CD4-positive, CD25-positive, alpha-beta regulatory T cell (primary cell): ENCODE data around the gene CDC42EP3. TPM values are rescaled to one million over a fixed set of nuclear protein-coding genes. Genes with fewer than 3 reads are reported as not detected.

Experiments used
- ATAC-seq, 2 donors: fragments of 150-1000 bp; cut with Tn5 transposase; one replicate each; pipeline ENCODE4 v1.10.0; 2021; ENCODE audit warnings: low read depth in 2 of 2, moderate number of reproducible peaks in 2 of 2, moderate library complexity in 1 of 2
- DNase-seq, 3 donors: peaks; one replicate each; pipeline versions ENCODE4 v3.0.0 to v3.0.0-alpha.2; 2012 to 2022; ENCODE audit warnings: mixed read lengths in 1 of 3
- H3K27ac ChIP-seq: one replicate; pipeline ENCODE4 v1.7.0; 2013; ENCODE audit warnings: mild to moderate bottlenecking, low read length; ENCODE audit not compliant: insufficient read depth, poor library complexity, severe bottlenecking
- H3K27me3 ChIP-seq: one replicate; pipeline ENCODE4 v1.7.0; 2013; ENCODE audit warnings: low read length; ENCODE audit not compliant: control insufficient read depth, insufficient read depth
- H3K36me3 ChIP-seq: one replicate; pipeline ENCODE4 v1.7.0; 2013; ENCODE audit warnings: mild to moderate bottlenecking, low read length, moderate library complexity; ENCODE audit not compliant: control insufficient read depth, insufficient read depth
- H3K4me1 ChIP-seq: 2 replicates; pipeline ENCODE4 v1.7.0; 2013; ENCODE audit warnings: mild to moderate bottlenecking, low read length; ENCODE audit not compliant: insufficient read depth, control insufficient read depth, poor library complexity, severe bottlenecking
- H3K4me3 ChIP-seq: one replicate; pipeline ENCODE4 v1.7.0; 2013; ENCODE audit warnings: low read depth, mild to moderate bottlenecking, low read length, moderate library complexity
- H3K9me3 ChIP-seq, 2 experiments: 1 replicate in 1 of 2; 2 replicates in 1 of 2; pipeline ENCODE4 v1.7.0; 2013; ENCODE audit warnings: low read length in 2 of 2, mild to moderate bottlenecking in 1 of 2, moderate library complexity in 1 of 2; ENCODE audit not compliant: control insufficient read depth in 2 of 2
- H3K27ac Mint-ChIP-seq, 3 donors: one replicate each; pipeline ENCODE4 v1.8.0; 2020 to 2022; ENCODE audit warnings: mild to moderate bottlenecking in 3 of 3, mixed read lengths in 3 of 3, moderate library complexity in 2 of 3
- H3K27me3 Mint-ChIP-seq: one replicate; pipeline ENCODE4 v1.8.0; 2022; ENCODE audit warnings: mild to moderate bottlenecking, mixed read lengths
- H3K36me3 Mint-ChIP-seq: one replicate; pipeline ENCODE4 v1.8.0; 2020; ENCODE audit warnings: mixed read lengths
- H3K4me1 Mint-ChIP-seq, 4 donors: one replicate each; pipeline ENCODE4 v1.8.0; 2020 to 2022; ENCODE audit warnings: mixed read lengths in 4 of 4, mild to moderate bottlenecking in 1 of 4
- H3K4me3 Mint-ChIP-seq, 4 donors: one replicate each; pipeline ENCODE4 v1.8.0; 2020 to 2022; ENCODE audit warnings: mild to moderate bottlenecking in 4 of 4, mixed read lengths in 4 of 4, moderate library complexity in 3 of 4
- H3K9me3 Mint-ChIP-seq, 7 donors: one replicate each; pipeline ENCODE4 v1.8.0; 2020 to 2022; ENCODE audit warnings: mixed read lengths in 7 of 7, mild to moderate bottlenecking in 3 of 7, moderate library complexity in 2 of 7
- polyA plus RNA-seq, 4 donors: library from polyadenylated mRNA; unstranded; fragments of 300-500 nt; fragmentation: Illumina TruSeq; gene quantifications; one replicate each; pipeline ENCODE4 v1.2.3, GENCODE V29; 2021
- total RNA-seq: library from RNA; stranded (reverse); gene quantifications from one replicate; pipeline ENCODE4 v1.2.3, GENCODE V29; 2022

The CDC42EP3 gene
- total and polyA plus RNA-seq, 5 donors from 2014 or later, result 36.4 to 81.4 (median 64.3) TPM

DNA sequence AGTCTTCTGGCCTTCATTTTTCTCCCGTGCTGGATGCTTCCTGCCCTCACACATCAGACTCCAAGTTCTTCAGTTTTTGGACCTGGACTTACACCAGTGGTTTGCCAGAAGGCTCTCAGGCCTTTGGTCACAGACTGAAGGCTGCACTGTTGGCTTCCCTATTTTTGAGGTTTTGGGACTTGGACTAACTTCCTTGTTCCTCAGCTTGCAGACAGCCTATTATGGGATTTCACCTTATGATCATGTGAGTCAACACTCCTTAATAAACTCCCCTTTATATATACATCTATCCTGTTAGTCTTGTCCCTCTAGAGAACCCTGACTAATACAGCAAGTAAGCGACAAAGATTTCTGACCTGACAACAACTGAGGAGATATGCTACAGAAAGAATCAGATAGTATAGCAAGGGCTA is 7.2 kb downstream of the CDC42EP3 start:
- Histone ChIP-seq H3K4me3 (no peak overlapping the region), H3K27me3 (no peaks in the 10 kb centered on the region), H3K27ac (no peak overlapping the region), H3K36me3 (peaks cover 27% of the 10 kb centered on the region), H3K9me3 (no peaks in the 10 kb centered on the region), H3K4me1 (peaks cover 67% of the 10 kb centered on the region)
- peaks cover 53 to 99% (median 73%) of the 10 kb centered on the region in 4 donors for H3K4me1 Mint-ChIP-seq
- H3K27me3 Mint-ChIP-seq, result no peaks in the 10 kb centered on the region
- H3K36me3 Mint-ChIP-seq, result peaks cover 26% of the 10 kb centered on the region
- no peaks in the 10 kb centered on the region for H3K9me3 Mint-ChIP-seq
- peak overlapping the region in 2 of 4 donors; percentile 13 to 16 for H3K4me3 Mint-ChIP-seq
- ATAC-seq (no peak), DNase-seq (no peak)
- peak overlapping the region; percentile 7 to 62 (median 52) for H3K27ac Mint-ChIP-seq

DNA sequence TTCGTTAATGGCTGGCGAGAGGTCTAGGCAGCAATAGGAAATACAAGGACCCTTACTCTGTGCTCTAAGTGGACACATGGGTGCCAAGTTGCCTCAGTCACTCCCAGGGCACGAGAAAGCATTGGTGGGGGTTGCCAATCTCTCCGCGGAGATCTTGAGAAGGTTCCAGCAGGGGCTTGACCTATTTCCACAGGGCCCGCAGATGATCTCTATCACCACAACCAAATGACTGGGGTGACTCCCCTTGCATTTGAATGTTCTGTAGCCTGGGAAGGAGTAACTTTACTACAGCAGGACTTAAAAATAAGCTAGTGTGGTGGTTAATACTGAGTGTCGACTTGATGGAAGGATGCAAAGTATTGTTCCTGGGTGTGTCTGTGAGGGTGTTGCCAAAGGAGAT is 8.1 kb downstream of the CDC42EP3 start:
- no peaks in the 10 kb centered on the region for H3K9me3 Mint-ChIP-seq
- Histone ChIP-seq H3K36me3 (peaks cover 27% of the 10 kb centered on the region), H3K27me3 (no peaks in the 10 kb centered on the region), H3K27ac (no peak overlapping the region), H3K9me3 (no peaks in the 10 kb centered on the region), H3K4me1 (peaks cover 66% of the 10 kb centered on the region), H3K4me3 (no peak overlapping the region)
- peaks cover 53 to 99% (median 74%) of the 10 kb centered on the region in 4 donors for H3K4me1 Mint-ChIP-seq
- peak overlapping the region in 1 of 4 donors; percentile 31 for H3K4me3 Mint-ChIP-seq
- H3K36me3 Mint-ChIP-seq, result peaks cover 26% of the 10 kb centered on the region
- no peaks in the 10 kb centered on the region for H3K27me3 Mint-ChIP-seq
- DNase-seq (no peak), ATAC-seq (no peak)
- H3K27ac Mint-ChIP-seq, result peak overlapping the region in 2 of 3 donors; percentile 58 to 82

DNA sequence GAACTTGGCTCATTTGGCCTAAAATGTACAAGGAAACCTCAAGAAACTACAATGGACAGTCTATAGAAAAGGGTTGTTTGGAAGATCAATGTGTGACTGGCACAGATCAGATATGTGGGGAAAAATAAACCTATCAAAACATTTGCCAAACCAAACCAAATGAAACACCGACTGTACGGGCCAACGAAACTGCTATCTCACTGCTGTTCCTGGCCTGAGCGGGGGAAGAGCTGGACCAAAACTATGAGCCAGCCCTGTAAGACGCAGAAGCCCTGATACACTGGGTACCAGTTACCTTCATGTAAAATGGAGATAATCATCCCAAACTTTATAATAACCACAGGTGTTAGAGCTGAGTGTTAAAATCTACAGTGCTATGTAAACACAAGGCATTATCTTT is 11.7 kb downstream of the CDC42EP3 start:
- Mint-ChIP-seq H3K27ac (peak overlapping the region; percentile 34 to 93 (median 66)), H3K36me3 (peaks cover 29% of the 10 kb centered on the region), H3K4me3 (peak overlapping the region in 1 of 4 donors; percentile 53), H3K4me1 (peaks cover 43 to 99% (median 77%) of the 10 kb centered on the region in 4 donors), H3K27me3 (no peaks in the 10 kb centered on the region), H3K9me3 (no peaks in the 10 kb centered on the region)
- Histone ChIP-seq H3K36me3 (peaks cover 28% of the 10 kb centered on the region), H3K27me3 (no peaks in the 10 kb centered on the region), H3K27ac (peak overlapping the region; percentile 52), H3K9me3 (no peaks in the 10 kb centered on the region), H3K4me3 (no peak overlapping the region), H3K4me1 (peaks cover 66% of the 10 kb centered on the region)
- DNase-seq (no peak), ATAC-seq (no peak)

DNA sequence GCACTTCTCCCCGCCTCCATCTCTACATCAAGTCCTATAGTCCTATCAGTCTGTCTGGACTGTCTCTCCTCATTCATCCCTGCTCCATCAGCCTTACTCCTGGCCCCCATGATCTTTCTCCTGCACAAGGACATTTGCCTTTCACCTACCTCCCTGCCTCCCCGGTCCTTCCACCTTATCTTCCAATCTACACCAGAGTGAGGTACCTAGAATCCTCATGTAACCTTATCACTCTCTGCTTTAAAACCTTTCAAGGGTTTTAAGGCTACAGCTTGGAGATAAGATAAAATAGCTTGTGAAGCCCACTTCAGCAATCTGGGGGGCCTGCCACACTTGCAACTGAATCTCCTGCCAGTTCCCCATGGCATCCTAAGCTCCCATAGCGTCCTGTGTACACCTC is 12.8 kb downstream of the CDC42EP3 start:
- Histone ChIP-seq H3K4me3 (no peak overlapping the region), H3K27me3 (no peaks in the 10 kb centered on the region), H3K36me3 (peaks cover 28% of the 10 kb centered on the region), H3K9me3 (no peaks in the 10 kb centered on the region), H3K4me1 (peaks cover 76% of the 10 kb centered on the region), H3K27ac (peak overlapping the region; percentile 76)
- peak overlapping the region in 2 of 4 donors; percentile 18 to 53 for H3K4me3 Mint-ChIP-seq
- H3K36me3 Mint-ChIP-seq, result peaks cover 21% of the 10 kb centered on the region
- ATAC-seq (no peak), DNase-seq (no peak)
- H3K9me3 Mint-ChIP-seq, result no peaks in the 10 kb centered on the region
- no peaks in the 10 kb centered on the region for H3K27me3 Mint-ChIP-seq
- H3K27ac Mint-ChIP-seq, result peak overlapping the region; percentile 34 to 93 (median 66)
- peaks cover 51 to 99% (median 79%) of the 10 kb centered on the region in 4 donors for H3K4me1 Mint-ChIP-seq

DNA sequence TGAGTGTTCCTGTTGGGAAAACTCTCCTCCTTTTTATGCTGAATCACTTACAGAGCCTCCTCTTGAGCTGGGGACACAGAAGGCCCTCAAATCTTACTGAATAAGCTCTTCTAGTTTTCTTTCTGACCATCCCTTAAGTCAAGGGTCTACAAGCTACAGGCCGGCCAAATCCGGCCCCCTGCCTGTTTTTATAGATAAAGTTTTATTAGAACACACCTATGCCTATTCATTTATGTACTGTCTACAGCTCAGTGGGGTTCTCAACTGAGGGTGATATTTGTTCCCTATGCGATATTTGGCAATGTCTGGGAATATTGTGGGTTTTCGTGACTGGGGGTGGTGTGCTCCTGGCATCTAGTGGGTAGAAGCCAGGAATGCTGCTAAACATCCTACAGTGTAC is 14.0 kb downstream of the CDC42EP3 start:
- Mint-ChIP-seq H3K4me3 (peak overlapping the region in 3 of 4 donors; percentile 4 to 60 (median 44)), H3K27ac (peak overlapping the region; percentile 80 to 96 (median 92)), H3K27me3 (no peaks in the 10 kb centered on the region), H3K9me3 (no peaks in the 10 kb centered on the region), H3K36me3 (peaks cover 18% of the 10 kb centered on the region), H3K4me1 (peaks cover 60 to 99% (median 83%) of the 10 kb centered on the region in 4 donors)
- Histone ChIP-seq H3K36me3 (peaks cover 21% of the 10 kb centered on the region), H3K4me3 (peak overlapping the region; percentile 48), H3K4me1 (peaks cover 86% of the 10 kb centered on the region), H3K27ac (peak overlapping the region; percentile 76), H3K27me3 (no peaks in the 10 kb centered on the region), H3K9me3 (no peaks in the 10 kb centered on the region)
- DNase-seq (no peak), ATAC-seq (no peak)

DNA sequence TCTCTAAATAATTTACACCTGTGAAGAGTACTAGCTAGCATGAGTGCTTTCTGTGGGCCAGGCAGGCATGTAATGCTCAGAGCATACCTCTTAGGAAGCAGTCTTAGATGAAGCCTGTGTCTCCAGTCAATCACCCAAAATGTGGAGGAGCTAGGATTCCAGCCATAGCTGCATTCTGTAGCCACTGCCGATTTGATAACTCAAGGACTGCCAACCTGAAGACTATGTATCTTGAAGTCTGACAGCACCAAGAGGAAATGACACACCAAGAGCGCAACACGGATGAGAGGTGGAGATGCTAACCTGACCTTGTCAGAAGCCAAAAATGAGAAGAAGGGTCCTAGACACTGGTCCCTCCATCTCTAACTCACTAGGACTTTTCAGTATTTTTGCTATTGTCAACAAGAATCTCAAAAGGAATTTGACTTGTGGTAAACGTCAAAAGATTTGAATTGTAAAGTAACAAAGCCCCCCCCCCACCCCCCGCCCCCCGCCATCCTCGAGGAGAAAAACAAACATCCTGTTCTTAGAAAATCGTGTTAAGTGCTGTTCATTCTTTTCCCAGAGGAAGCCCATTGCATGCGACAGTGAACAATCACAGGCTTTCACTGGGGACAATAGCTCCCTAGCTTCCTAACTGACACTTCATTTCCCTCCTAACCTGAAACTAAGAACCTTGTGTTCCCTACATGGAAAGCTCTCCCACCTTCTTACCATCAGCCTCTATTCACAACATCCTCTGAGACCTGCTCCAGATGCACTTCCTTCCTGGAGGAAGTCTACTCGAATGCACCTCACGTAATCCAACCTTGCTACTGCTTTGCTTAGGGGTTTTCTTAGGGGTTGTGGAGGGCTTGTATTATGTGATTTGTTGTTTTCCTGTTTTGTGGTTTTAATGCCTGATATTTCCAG is 14.7 kb downstream of the CDC42EP3 start:
- Histone ChIP-seq H3K36me3 (peaks cover 17% of the 10 kb centered on the region), H3K4me3 (peak overlapping the region; percentile 48), H3K27me3 (no peaks in the 10 kb centered on the region), H3K27ac (peak overlapping the region; percentile 76), H3K4me1 (peaks cover 91% of the 10 kb centered on the region), H3K9me3 (no peaks in the 10 kb centered on the region)
- H3K36me3 Mint-ChIP-seq, result peaks cover 16% of the 10 kb centered on the region
- peak overlapping the region; percentile 58 to 79 (median 68) for H3K4me3 Mint-ChIP-seq
- H3K9me3 Mint-ChIP-seq, result no peaks in the 10 kb centered on the region
- no peaks in the 10 kb centered on the region for H3K27me3 Mint-ChIP-seq
- peak overlapping the region; percentile 80 to 96 (median 94) for H3K27ac Mint-ChIP-seq
- DNase-seq (peak in 1 of 3 donors; percentile 57), ATAC-seq (peak; percentile 48 to 63)
- peaks cover 60 to 97% (median 79%) of the 10 kb centered on the region in 4 donors for H3K4me1 Mint-ChIP-seq

DNA sequence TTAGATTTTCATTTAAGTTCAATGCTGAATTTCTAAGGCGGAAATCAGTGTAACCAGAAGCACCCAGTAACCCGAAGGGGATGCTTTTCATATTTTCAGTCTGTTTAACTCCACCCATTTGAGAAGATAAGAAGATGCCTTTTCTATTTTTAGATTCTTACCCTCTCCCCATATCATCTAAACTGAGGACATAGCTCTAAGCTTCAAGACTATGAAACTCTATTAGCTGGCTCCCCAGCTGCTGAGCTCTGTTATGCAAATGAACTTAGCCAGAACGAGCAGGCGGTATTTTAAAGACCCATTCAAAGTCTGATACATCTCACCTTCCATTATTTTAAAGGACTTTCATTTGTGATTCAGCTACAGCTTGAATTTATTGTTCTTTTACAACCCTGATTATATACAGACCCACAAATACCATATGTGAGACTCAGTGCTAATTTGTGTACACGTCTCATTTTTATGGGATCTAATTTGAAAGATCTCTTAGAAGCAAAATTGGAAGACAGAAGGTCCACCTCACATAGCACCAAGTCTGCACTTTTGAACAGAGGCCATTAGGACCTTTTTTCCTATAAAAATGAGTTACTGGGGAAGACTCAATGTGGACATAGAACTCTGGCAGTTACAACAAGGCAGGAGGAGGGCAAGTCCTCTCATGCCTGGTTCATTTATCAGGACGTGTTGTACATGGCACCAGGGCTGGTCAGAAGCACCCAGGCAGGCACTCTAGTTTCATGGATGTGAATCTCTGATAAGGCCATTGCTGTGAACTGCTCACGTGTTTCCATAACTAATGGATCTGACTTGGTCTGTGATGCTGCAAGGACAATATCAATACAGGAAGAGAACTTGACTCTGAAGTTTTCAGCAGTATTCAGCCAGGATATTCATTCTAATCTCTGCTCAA is 16.3 kb downstream of the CDC42EP3 start:
- H3K9me3 Mint-ChIP-seq, result no peaks in the 10 kb centered on the region
- Histone ChIP-seq H3K4me3 (peak overlapping the region; percentile 75), H3K36me3 (peaks cover 8% of the 10 kb centered on the region), H3K9me3 (no peaks in the 10 kb centered on the region), H3K27me3 (no peaks in the 10 kb centered on the region), H3K4me1 (peaks cover 92% of the 10 kb centered on the region), H3K27ac (peak overlapping the region; percentile 76)
- H3K27ac Mint-ChIP-seq, result peak overlapping the region; percentile 90
- H3K27me3 Mint-ChIP-seq, result no peaks in the 10 kb centered on the region
- peak; percentile 44 to 48 for ATAC-seq
- H3K4me3 Mint-ChIP-seq, result peak overlapping the region; percentile 59 to 92 (median 79)
- H3K36me3 Mint-ChIP-seq, result peaks cover 14% of the 10 kb centered on the region
- DNase-seq, result peak in 2 of 3 donors; percentile 50 to 71
- peaks cover 53 to 97% (median 82%) of the 10 kb centered on the region in 4 donors for H3K4me1 Mint-ChIP-seq
